HG02943 (cell line): ENCODE results near the gene FUT7.

ENCODE experiments used
- ATAC-seq: cut with Tn5 transposase; IDR thresholded peaks from one replicate; pipeline ENCODE4 v1.9.1; 2021; ENCODE audit warnings: mild to moderate bottlenecking, low read depth, moderate library complexity; ENCODE audit not compliant: unreplicated experiment

The FUT7 gene

GRCh38 chr9:137019891-137020683, 11.8 kb downstream of the FUT7 start:
- ATAC-seq = no peak

GRCh38 chr9:137018761-137019559, 12.9 kb downstream of the FUT7 start:
- no peak for ATAC-seq

- ATAC-seq = no peak
Measured at GRCh38 chr9:137017791-137018497, 13.9 kb downstream of the FUT7 start.

- ATAC-seq = no peak
Measured at GRCh38 chr9:137017071-137017470, 14.8 kb downstream of the FUT7 start.

- no peak for ATAC-seq
Measured at GRCh38 chr9:137016436-137016835, 15.5 kb downstream of the FUT7 start.

DNA sequence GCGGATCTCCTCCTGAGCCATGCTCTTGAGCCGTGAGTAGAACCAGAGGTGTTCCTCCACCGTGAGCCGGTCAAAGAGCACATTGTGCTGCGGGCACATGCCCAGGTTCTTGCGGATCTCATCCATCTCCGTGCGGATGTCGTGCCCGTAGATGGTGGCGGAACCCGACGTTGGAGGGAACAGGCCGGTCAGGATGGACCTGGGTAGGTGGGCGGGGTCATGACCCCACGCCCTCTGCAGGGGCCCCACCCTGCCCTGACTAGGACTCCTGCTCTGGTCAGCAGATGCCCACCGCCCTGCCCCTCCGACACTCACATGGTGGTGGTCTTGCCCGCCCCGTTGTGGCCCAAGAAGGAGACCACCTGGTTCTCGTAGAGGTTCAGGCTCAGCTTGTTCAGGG, 15.9 kb downstream of the FUT7 start:
- ATAC-seq = no peak

DNA sequence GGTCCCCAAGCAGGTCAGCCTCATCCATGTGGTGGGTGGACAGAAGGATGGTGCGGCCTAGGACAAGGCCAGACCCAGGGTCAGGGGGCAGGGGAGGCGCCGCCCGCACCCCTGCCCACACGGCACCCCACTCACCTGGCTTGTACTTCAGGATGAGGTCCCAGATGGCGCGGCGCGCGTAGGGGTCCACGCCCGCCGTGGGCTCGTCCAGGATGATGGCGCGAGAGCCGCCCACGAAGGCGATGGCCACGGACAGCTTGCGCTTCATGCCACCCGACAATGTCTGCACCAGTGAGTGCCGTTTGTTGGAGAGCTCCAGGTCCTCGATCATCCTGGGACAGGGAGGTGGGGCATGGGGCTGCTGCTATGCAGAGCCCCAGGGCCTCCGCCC, 16.4 kb downstream of the FUT7 start:
- no peak for ATAC-seq

GRCh38 chr9:137014776-137015539, 16.9 kb downstream of the FUT7 start:
- no peak for ATAC-seq

DNA sequence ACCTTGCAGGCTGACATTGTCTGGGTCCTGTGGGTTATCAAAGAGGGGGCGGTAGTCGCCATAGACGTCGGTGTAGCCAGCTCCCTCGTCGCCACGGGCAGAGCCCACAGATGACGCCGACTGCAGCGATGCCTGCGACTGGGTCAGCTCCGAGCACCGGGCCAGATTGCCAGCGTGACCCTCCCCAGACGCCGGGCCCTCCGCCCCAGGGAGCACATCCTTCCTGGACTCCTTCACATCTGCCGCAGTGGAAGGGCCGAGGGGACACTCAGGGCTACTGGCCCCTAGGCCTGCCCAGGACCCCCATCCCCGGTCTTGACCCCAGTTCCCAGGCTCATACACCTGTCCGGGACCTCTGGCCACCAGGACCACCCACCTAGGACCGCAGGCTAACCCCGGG, 17.7 kb downstream of the FUT7 start:
- ATAC-seq = no peak

DNA sequence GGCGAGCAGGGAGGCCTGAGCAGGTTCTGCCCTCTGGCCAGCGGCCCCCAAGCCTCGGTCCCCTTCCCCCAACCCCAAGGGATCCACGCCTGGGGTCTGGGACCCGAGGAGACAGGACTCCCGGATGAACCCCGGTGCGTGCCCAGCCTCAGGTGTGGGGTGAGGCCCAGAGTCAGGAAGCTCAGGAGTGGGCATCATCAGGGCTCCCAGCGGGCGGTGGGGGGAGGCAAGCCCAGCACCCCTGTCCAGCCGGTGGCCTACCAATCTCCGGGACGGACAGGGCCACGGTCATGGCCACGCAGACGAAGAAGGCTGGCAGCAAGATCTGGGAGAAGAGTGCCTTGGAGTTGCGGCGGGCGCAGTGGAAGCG, 18.3 kb downstream of the FUT7 start:
- no peak for ATAC-seq

DNA sequence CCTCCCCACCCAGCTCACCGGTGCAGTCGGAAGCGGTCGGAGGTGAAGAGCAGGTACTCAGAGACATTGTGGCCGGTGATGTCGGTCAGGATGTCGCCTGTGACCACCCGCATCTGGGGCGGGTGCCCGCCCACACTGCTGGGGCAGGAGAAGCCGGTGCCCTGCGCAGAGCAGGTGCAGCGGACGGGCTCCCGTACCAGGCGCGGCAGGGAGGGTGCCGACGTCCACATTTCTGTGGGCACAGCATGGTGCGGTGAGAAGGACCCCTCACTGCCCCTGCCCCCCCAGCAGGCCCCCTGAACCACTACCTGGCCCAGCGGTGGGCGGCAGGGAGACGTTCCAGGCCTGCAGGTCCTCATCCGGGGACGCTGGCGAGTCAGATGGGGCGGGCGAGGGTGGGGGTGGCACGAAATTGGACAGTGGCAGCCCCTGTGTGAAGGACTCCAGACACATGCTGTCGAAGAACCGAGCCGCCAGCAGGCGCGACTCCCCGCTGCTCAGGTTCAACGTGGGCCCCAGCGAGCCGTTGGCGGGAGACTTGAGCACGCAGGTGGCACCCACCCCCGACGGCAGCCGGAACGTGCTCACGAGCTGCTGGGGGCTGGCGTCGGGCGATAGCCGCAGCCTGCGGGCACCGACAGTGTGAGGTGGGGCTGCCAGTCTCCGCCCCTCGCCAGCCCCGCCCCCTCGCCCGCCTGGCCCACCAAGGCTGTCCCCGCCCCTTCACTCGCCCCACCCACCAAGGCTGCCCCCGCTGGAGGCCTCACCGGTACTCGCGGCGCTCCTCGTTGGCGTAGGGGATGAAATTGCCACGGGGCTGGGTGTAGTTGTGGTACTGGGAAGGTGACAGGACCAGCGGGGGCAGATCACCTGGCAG, 19.0 kb downstream of the FUT7 start:
- no peak for ATAC-seq

DNA sequence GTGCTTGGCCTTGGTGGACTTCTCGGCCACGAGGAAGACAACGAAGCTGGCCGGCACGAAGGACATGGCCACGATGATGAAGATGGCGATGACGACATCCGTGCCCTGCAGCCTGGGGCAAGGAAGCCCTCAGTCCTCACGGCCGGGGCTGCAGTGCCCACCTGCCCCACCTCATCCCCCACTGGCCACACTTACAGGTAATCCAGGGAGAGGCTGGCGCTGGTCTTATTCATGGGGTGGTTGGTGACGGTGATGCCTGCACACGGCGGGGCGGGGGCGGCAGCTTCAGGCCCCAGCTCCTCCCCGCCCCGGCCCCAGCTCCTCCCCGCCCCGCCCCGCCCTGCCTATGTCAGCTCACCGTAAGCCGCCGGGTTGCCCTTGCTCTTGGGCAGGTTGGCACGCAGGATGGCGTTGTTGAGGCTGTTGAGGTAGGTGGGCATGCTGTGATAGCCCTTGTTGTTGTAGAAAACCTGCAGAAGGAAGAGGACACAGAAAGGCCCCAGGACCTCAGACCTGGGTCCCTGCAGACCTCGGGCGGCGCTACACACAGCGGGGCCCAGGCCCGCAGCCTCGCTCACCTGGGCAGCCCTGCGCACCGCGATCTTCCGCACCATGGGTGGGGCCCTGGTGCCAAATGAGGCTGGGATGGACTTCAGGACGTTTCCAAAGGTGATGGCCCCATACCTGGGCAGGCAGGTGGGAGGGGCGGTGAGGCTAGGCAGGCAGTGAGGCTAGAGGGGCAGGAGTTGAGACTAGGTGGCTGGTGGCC, 19.8 kb downstream of the FUT7 start:
- no peak for ATAC-seq

- no peak for ATAC-seq
Measured at GRCh38 chr9:137011156-137011555, 20.7 kb downstream of the FUT7 start.

- ATAC-seq = no peak
Measured at GRCh38 chr9:137009938-137010732, 21.8 kb downstream of the FUT7 start.

DNA sequence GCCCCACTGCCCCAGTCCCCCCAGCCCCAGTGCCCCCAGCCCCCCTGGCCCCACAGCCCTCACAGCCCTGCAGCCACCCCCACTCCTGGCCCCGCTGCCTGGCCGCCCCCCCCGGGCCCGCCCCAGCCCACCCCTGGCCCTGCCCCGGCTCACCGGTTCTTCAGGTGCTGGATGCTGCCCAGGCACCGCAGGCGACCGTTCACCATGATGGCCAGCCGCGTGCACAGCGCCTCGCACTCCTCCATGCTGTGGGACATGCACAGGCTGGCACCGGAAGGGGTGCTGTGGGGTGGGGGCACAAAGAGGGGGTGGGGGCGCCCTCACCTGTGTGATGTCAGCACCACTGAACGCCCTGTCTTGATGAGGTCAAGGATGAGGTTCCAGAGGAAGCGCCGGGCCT, 22.7 kb downstream of the FUT7 start:
- ATAC-seq = no peak

DNA sequence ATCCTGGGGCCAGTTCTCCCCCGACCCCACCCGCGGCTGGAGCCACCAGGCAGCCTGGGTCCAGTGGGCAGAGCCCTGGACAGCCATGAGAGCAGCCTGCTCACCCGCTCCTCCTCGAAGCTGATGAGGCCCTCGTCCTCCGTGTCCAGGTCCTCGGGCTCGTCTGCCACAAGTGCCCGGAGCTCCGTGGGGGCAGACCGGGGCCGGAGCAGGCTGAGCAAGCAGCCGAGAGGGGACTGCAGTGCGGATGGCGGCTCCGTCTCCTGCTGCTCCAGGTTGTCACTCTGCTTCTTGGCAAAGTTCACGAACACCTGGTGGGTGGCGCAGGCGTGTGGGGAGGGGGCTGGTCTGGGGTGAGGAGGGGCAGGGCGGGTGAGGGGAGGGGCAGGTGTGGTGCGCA, 23.6 kb downstream of the FUT7 start:
- no peak for ATAC-seq

DNA sequence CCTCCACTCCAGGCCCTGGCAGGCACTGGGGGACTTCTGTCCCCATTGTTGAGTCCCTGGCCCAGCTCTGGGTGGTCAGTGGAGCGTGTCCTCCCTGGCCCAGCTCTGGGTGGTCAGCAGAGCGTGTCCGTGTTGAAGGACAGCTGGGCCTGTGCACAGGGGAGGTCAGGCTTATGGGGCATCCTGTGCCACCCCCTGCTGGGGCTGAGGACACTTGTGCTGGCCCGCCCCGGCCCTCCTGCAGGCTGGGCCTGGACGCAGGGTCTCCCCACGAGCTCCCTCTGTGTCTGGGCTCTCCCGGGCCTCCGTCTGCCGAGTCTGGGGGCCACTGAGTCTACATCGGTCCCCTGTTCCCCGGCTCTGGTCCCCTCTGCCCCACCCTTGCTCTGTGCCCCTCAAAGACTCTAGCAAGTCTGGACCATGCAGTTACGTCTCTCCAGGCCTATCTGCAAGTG, 24.0 kb downstream of the FUT7 start:
- ATAC-seq = no peak
